Hepatocyte (in vitro differentiated cells): Measurements from ENCODE around the gene GCLM. TPM values are rescaled to one million over a fixed set of nuclear protein-coding genes. Genes with fewer than 3 reads are reported as not detected.
"Not testable (repeated sequence)": the region's sequence is repeated elsewhere in the genome, so short reads cannot be mapped to it uniquely, and the experiment has no call there.

Source experiments
- DNase-seq: peaks from one replicate; pipeline ENCODE4 v3.0.0-alpha.2; 2016; ENCODE audit warnings: low spot score
- H2AFZ ChIP-seq: fragments of 200-600 bp; sonication (generic); 2 replicates; pipeline ENCODE4 v1.6.0; 2016; ENCODE audit warnings: antibody characterized with exemption, mild to moderate bottlenecking
- H3K27ac ChIP-seq: fragments of 200-600 bp; sonication (generic); 2 replicates; pipeline ENCODE4 v1.5.1; 2016; ENCODE audit warnings: mild to moderate bottlenecking
- H3K27me3 ChIP-seq: fragments of 200-600 bp; sonication (generic); 2 replicates; pipeline ENCODE4 v1.6.1; 2016
- H3K36me3 ChIP-seq: fragments of 200-600 bp; sonication (generic); replicated peaks from 2 replicates; pipeline ENCODE4 v1.5.1; 2016; ENCODE audit warnings: low read depth; ENCODE audit not compliant: insufficient read depth
- H3K4me1 ChIP-seq: fragments of 200-600 bp; sonication (generic); 2 replicates; pipeline ENCODE4 v1.5.1; 2016; ENCODE audit warnings: mild to moderate bottlenecking, moderate library complexity; ENCODE audit not compliant: insufficient read depth
- H3K4me2 ChIP-seq: fragments of 200-600 bp; sonication (generic); 2 replicates; pipeline ENCODE4 v1.6.0; 2016
- H3K4me3 ChIP-seq: fragments of 200-600 bp; sonication (generic); 2 replicates; pipeline ENCODE4 v1.5.1; 2016; ENCODE audit warnings: mild to moderate bottlenecking
- H3K79me2 ChIP-seq: fragments of 200-600 bp; sonication (generic); 2 replicates; pipeline ENCODE4 v1.6.0; 2017; ENCODE audit warnings: mild to moderate bottlenecking
- H3K9me2 ChIP-seq: fragments of 200-600 bp; sonication (generic); replicated peaks from 2 replicates; pipeline ENCODE4 v1.6.0; 2017; ENCODE audit warnings: mild to moderate bottlenecking; ENCODE audit not compliant: insufficient read depth
- H3K9me3 ChIP-seq: fragments of 200-600 bp; sonication (generic); 2 replicates; pipeline ENCODE4 v1.5.1; 2016; ENCODE audit warnings: low read depth, mild to moderate bottlenecking
- H4K20me1 ChIP-seq: fragments of 200-600 bp; sonication (generic); 2 replicates; pipeline ENCODE4 v1.6.0; 2016; ENCODE audit warnings: mild to moderate bottlenecking; ENCODE audit not compliant: insufficient read depth, poor library complexity, severe bottlenecking
- EZH2 ChIP-seq: fragments of 200-600 bp; sonication (generic); IDR thresholded peaks from 2 replicates; pipeline ENCODE4 v1.6.1; 2016; ENCODE audit warnings: antibody characterized with exemption, mild to moderate bottlenecking, borderline replicate concordance
- EZH2phosphoT487 ChIP-seq: fragments of 200-600 bp; sonication (generic); IDR thresholded peaks from one replicate; pipeline ENCODE4 v1.6.1; 2018; ENCODE audit warnings: antibody characterized with exemption, mild to moderate bottlenecking, low read depth, moderate library complexity; ENCODE audit not compliant: unreplicated experiment, severe bottlenecking
- WGBS: methylation state at CpG from one replicate; pipeline ENCODE4 v1.1.6; 2016; ENCODE audit warnings: low lambda C conversion rate; ENCODE audit errors: missing lambda C conversion rate; 5-methylcytosine and 5-hydroxymethylcytosine counted together
- polyA plus RNA-seq: library from polyadenylated mRNA; unstranded; fragments of >200 nt; fragmentation: Nextera tagmentation; extraction: Ambion mirVana; gene quantifications from 2 replicates; pipeline ENCODE4 v1.2.1, GENCODE V29; 2016
- total RNA-seq: library from RNA; depleted of rRNA; stranded (reverse); fragments of >200 nt; gene quantifications from 2 replicates; pipeline ENCODE4 v1.2.3, GENCODE V29; 2014
- TF ChIP-seq, protein P1 (sequence below): fragments of 200-600 bp; sonication (generic); IDR thresholded peaks from 2 replicates; pipeline ENCODE4 v1.5.1; 2016; ENCODE audit warnings: antibody characterized with exemption, mild to moderate bottlenecking; ENCODE audit not compliant: poor library complexity

The GCLM gene
- total and polyA plus RNA-seq, 2 experiments from 2014 or later: 10.7 to 15.3 TPM

DNA sequence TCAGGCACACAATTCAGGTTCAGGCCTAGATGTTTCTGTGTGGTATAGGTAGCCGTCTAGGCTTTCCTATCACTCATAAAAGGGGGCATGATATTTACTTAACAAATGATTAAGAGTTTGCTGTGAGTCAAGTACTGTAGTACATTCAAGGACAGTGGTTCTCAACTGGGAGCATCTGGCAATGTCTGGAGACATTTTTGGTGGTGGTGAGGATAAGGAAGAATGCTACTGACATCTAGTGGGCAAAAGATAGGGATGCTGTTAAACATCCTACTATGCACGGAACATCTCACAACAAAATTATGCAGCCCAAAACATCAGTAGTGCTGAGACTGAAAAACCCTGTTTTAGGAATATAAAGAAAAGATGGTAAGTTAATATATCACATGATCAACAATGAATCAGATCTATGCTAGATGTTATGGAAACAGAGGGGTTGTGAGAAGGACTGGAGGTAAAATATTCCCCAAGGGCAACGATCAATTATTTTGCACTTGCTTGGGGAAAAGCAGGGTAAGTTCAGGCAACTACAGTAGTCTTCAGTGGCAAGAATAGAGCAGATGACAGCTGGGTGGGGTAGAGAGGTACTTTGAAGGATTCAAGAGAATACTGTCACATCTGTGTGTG lies 35.1 kb downstream of the GCLM start:
- Histone ChIP-seq H3K4me3 (no peak overlapping the region), H2AFZ (no peak overlapping the region), H3K36me3 (no peaks in the 10 kb centered on the region), H4K20me1 (peaks cover 5% of the 10 kb centered on the region), H3K4me1 (peaks cover 4% of the 10 kb centered on the region), H3K79me2 (peaks cover 30% of the 10 kb centered on the region), H3K27me3 (no peaks in the 10 kb centered on the region), H3K9me2 (no peaks in the 10 kb centered on the region), H3K27ac (no peak overlapping the region), H3K9me3 (no peaks in the 10 kb centered on the region), H3K4me2 (no peak overlapping the region)
- DNase-seq: peak; percentile 62
- 72% methylated on average over 3 of the region's 3 CpGs for WGBS
- TF ChIP-seq EZH2phosphoT487: no peak
- TF ChIP-seq, protein P1, sequence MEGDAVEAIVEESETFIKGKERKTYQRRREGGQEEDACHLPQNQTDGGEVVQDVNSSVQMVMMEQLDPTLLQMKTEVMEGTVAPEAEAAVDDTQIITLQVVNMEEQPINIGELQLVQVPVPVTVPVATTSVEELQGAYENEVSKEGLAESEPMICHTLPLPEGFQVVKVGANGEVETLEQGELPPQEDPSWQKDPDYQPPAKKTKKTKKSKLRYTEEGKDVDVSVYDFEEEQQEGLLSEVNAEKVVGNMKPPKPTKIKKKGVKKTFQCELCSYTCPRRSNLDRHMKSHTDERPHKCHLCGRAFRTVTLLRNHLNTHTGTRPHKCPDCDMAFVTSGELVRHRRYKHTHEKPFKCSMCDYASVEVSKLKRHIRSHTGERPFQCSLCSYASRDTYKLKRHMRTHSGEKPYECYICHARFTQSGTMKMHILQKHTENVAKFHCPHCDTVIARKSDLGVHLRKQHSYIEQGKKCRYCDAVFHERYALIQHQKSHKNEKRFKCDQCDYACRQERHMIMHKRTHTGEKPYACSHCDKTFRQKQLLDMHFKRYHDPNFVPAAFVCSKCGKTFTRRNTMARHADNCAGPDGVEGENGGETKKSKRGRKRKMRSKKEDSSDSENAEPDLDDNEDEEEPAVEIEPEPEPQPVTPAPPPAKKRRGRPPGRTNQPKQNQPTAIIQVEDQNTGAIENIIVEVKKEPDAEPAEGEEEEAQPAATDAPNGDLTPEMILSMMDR: peak; percentile 78

DNA sequence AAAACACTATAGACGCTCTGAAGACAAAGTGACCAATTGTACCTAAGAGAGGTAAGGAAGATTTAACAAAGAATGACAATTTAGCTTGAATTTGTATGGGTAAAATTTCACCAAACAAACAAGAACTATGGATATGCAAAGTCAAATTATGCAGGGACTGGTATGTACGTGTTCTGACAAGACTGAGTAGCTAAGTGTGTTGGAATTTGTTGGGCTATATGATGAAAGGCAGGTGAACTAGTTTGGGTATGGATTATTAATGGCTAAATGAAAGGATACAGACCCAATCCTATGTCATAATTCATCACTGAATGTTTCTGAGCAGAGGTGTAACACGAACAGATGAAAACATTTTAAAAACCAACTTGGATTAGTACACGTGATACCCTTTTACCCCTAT lies 37.9 kb downstream of the GCLM start:
- H3K79me2 ChIP-seq: peaks cover 4% of the 10 kb centered on the region
- H3K27ac ChIP-seq: no peak overlapping the region
- no peaks in the 10 kb centered on the region for H3K36me3 ChIP-seq
- no peak for TF ChIP-seq EZH2
- WGBS: 68% methylated on average over 4 of the region's 4 CpGs
- H3K9me2 ChIP-seq: no peaks in the 10 kb centered on the region
- no peak overlapping the region for H3K4me3 ChIP-seq
- H2AFZ ChIP-seq: no peak overlapping the region
- no peaks in the 10 kb centered on the region for H3K27me3 ChIP-seq
- no peak overlapping the region for H3K4me2 ChIP-seq
- peaks cover 5% of the 10 kb centered on the region for H4K20me1 ChIP-seq
- no peak for DNase-seq
- H3K9me3 ChIP-seq: no peaks in the 10 kb centered on the region
- H3K4me1 ChIP-seq: peaks cover 3% of the 10 kb centered on the region

DNA sequence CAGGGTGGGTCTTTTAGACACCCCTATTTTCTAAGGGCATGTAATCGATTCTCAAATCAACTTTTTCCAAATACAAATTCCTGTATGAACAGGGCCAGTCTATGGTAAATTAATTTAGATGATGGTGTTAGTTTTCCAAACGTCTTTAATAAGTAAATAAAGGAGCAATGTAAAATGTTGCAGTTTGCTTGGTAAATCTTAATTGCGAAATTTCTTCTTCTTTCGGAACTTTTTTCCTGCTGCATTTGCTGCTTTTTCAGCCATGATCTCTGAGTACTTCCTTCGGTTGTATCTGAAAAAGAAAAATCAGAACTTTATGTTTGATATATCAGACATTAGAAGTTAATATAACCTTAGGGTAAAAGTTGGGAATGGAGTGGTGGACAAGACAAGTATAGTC lies 39.6 kb downstream of the GCLM start:
- Histone ChIP-seq H3K4me1 (no peaks in the 10 kb centered on the region), H3K27me3 (no peaks in the 10 kb centered on the region), H2AFZ (no peak overlapping the region), H3K36me3 (no peaks in the 10 kb centered on the region), H3K79me2 (no peaks in the 10 kb centered on the region), H3K4me2 (no peak overlapping the region), H3K9me2 (no peaks in the 10 kb centered on the region), H3K9me3 (no peaks in the 10 kb centered on the region), H3K27ac (no peak overlapping the region), H4K20me1 (no peaks in the 10 kb centered on the region), H3K4me3 (no peak overlapping the region)
- TF ChIP-seq, protein P1: no peak
- TF ChIP-seq EZH2: no peak
- TF ChIP-seq EZH2phosphoT487: no peak
- WGBS: 98% methylated on average over 5 of the region's 5 CpGs
- DNase-seq: no peak

DNA sequence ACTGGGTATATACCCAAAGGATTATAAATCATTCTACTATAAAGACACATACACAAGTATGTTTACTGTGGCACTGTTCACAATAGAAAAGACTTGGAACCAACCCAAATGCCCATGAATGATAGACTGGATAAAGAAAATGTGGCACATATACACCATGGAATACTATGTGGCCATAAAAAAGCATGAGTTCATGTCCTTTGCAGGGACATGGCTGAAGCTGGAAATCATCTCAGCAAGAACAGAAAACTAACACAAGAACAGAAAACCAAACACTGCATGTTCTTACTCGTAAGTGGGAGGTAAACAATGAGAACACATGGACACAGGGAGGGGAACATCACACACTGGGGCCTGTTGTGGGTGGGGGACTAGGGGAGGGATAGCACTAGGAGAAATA lies 40.7 kb downstream of the GCLM start:
- H3K4me2 ChIP-seq, DNase-seq, H2AFZ ChIP-seq, H3K36me3 ChIP-seq, H3K79me2 ChIP-seq, H3K9me2 ChIP-seq, H3K9me3 ChIP-seq, H3K4me1 ChIP-seq, H3K27me3 ChIP-seq, H3K27ac ChIP-seq, H3K4me3 ChIP-seq, H4K20me1 ChIP-seq: not testable (repeated sequence)
- 95% methylated on average over 1 of the region's 1 CpG for WGBS
